Choroid plexus epithelial cell (primary cell): Measurements from ENCODE around the gene CSF1R.

Experiments used
- DNase-seq: peaks from one replicate; pipeline ENCODE4 v3.0.0-alpha.2; 2010; ENCODE audit warnings: low read depth
- H3K4me3 ChIP-seq: 2 replicates; pipeline ENCODE4 v1.5.1; 2011; ENCODE audit warnings: low read depth, mild to moderate bottlenecking, control low read depth, low read length, moderate library complexity
- TF ChIP-seq, protein P1 (sequence below): conservative IDR thresholded peaks from 2 replicates; pipeline ENCODE4 v1.5.1; 2011; ENCODE audit warnings: low read depth, mild to moderate bottlenecking, control low read depth, inconsistent platforms, low read length, moderate library complexity

Gene CSF1R

GRCh38 chr5:150065346-150065745 lies 21.0 kb downstream of the CSF1R start:
- no peak overlapping the region for H3K4me3 ChIP-seq
- TF ChIP-seq, protein P1, sequence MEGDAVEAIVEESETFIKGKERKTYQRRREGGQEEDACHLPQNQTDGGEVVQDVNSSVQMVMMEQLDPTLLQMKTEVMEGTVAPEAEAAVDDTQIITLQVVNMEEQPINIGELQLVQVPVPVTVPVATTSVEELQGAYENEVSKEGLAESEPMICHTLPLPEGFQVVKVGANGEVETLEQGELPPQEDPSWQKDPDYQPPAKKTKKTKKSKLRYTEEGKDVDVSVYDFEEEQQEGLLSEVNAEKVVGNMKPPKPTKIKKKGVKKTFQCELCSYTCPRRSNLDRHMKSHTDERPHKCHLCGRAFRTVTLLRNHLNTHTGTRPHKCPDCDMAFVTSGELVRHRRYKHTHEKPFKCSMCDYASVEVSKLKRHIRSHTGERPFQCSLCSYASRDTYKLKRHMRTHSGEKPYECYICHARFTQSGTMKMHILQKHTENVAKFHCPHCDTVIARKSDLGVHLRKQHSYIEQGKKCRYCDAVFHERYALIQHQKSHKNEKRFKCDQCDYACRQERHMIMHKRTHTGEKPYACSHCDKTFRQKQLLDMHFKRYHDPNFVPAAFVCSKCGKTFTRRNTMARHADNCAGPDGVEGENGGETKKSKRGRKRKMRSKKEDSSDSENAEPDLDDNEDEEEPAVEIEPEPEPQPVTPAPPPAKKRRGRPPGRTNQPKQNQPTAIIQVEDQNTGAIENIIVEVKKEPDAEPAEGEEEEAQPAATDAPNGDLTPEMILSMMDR: no peak
- DNase-seq: peak; percentile 38

GRCh38 chr5:150064681-150065220 lies 21.6 kb downstream of the CSF1R start:
- no peak for DNase-seq
- no peak overlapping the region for H3K4me3 ChIP-seq
- TF ChIP-seq, protein P1: no peak

- TF ChIP-seq, protein P1: no peak
These were observed 22.7 kb downstream of the CSF1R start for GRCh38 chr5:150063638-150064037.

GRCh38 chr5:150062216-150062922 lies 24.0 kb downstream of the CSF1R start:
- TF ChIP-seq, protein P1: no peak
- H3K4me3 ChIP-seq: no peak overlapping the region
- DNase-seq: no peak

More at GRCh38 chr5:150063638-150064037, 22.7 kb downstream of the CSF1R start:
- H3K4me3 ChIP-seq: no peak overlapping the region
- DNase-seq: no peak

DNA sequence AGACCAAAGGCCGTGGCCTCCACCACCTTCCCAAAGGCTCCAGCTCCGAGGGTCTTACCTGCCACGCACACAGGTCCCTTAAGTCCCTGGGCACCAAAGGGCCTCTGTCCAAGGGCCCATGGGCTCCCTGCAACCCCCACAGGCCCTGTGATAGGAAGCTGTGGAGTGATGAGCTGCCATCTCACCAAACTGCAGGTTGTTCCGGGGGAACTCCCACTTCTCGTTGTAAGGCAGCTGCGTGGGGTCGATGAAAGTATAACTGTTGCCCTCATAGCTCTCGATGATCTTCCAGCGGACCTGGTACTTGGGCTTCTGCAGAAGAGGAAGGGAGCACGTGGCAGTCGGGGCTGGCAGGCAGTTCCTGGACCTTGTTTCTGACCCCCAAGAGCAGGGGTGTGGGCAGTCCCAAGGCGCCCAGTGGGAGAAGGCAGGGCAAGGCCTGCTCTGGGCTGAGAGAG lies 24.8 kb downstream of the CSF1R start:
- TF ChIP-seq, protein P1: no peak
- no peak overlapping the region for H3K4me3 ChIP-seq
- DNase-seq: no peak

- TF ChIP-seq, protein P1: no peak
- DNase-seq: no peak
- no peak overlapping the region for H3K4me3 ChIP-seq
These were observed 25.9 kb downstream of the CSF1R start for GRCh38 chr5:150060471-150060870.

DNA sequence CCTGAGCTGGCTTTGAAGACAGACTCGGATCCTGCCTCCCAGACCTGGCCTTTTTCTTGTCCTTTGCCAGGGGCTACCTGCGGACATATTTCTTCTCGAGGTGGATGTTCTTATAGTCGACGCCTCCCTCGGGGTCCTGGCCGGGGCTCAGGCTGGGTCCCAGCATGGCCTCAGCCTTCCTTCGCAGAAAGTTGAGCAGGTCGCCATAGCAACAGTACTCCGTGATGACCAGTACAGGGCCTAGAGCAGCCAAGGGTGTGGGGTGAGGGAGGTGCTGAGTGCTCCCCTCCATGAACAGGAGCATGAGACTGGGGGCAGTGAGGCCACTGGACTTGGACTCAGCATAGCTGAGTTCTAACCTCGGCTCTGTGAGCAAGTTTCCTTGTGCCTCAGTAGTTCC lies 26.7 kb downstream of the CSF1R start:
- no peak overlapping the region for H3K4me3 ChIP-seq
- DNase-seq: no peak
- TF ChIP-seq, protein P1: no peak
